GM15510 (cell line): ENCODE data around the gene TFCP2L1.

Source experiments
- POLR2A ChIP-seq: IDR thresholded peaks from 3 replicates; pipeline ENCODE4 v1.6.1; 2011; ENCODE audit warnings: borderline replicate concordance; ENCODE audit not compliant: insufficient read length; ENCODE audit errors: extremely low read depth

The TFCP2L1 gene

DNA sequence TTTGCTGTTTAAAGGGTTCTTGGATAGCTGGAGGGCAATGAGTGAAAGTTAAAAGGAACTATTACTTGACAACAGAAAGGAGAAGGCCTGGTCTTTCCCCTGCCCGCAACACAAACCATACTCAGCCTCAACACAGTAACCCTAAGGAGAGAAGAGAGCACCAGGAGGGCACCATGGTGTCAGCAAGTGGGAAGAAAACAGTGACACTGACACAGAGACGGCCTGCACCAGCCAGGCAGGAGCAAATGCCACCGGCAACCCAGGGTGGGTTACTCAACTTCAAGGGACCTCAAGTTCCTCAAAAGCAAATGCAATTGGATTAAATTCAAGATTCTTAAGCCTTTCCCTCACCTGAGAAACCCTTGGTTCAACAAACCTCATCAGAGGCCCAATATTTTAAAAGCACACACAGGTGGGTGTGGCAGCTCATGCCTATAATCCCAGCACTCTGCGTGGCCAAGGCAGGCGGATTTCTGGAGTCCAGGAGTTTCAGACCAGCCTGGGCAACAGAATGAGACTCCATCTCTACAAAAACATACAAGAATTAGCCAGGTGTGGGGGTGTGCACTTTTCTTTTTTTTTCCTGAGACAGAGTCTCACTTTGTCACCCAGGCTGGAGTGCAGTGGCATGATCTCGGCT lies 52.3 kb downstream of the TFCP2L1 start:
- no peak for TF ChIP-seq POLR2A

DNA sequence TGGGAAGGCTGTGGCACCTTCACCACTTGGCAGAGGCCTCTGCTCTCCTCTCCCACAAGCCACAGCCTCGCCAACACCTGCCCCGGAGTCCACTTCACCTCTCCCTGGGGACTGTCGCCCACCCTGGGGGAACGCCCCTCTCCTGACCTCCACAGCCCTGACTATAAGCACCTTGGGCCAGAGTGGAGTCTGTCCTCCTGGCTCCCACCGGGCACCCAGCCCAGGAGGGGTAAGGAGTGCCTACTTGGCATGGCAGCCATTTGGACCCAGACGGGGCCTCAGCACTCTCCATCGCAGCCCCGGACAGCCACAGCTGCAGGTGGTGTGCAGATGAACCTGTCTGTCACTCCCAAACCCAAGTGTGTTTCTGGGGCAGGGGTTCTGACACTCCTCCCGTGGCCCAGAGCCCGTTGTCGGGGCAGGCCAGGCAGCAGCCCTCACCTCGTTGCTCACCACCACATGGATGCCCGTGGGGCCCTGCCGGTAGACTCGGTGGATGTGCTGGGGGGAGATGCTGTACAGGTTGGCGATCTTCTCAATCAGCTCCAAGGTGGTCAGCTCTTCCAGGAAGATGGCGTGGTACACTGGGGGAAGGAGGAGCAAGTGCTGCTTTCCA lies 53.5 kb downstream of the TFCP2L1 start:
- TF ChIP-seq POLR2A: no peak

GRCh38 chr2:121228521-121228920 lies 56.5 kb downstream of the TFCP2L1 start:
- TF ChIP-seq POLR2A: no peak

DNA sequence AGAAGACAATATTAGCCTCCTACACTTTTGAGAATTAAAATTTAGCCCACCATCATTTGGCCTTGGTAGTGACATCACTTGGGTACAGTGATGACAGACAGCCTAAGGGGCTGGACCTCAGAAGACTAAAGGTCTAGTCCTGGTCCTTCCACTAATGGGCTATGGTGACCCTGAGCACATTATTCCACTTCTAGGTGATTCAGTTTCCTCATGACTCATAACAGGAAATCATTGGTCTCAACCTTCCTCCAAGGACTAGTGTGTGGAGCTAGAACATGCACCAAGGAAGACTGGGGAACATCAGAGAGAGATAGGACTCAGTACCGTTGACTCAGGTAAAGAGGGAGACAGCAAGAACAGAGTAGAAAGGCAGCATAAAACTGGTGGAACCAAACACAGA lies 64.0 kb downstream of the TFCP2L1 start:
- TF ChIP-seq POLR2A: no peak

- TF ChIP-seq POLR2A: no peak
Observed at GRCh38 chr2:121219866-121220265, 65.1 kb downstream of the TFCP2L1 start.

DNA sequence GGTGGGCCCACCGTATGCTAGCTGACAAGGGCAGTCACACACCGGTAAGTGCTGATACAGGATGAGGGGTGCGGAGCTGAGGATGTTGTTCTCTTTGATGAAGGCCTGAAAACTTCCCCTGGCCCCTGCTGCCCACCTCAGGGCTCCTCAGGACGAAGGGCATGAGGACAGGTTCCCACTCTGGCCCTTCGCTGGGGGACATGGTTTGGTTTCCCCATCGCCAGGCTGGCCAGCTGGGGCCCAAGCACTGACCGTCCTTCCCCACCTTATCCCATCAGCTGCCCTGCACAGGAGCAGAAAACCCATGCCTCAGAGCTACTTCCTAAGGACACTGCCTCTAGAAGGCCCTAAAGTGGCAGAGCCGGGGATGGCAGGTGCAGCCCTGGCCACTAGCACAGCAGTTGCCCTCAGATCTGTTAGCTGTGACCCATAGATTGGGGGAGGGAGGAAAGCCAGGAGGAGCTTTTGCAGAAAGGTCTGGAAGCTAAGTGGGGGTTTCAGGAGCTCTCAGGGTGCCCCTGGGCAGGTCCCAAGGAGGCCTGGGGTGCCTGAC lies 66.5 kb downstream of the TFCP2L1 start:
- TF ChIP-seq POLR2A: no peak

- TF ChIP-seq POLR2A: no peak
Observed at GRCh38 chr2:121217627-121218026, 67.4 kb downstream of the TFCP2L1 start.

DNA sequence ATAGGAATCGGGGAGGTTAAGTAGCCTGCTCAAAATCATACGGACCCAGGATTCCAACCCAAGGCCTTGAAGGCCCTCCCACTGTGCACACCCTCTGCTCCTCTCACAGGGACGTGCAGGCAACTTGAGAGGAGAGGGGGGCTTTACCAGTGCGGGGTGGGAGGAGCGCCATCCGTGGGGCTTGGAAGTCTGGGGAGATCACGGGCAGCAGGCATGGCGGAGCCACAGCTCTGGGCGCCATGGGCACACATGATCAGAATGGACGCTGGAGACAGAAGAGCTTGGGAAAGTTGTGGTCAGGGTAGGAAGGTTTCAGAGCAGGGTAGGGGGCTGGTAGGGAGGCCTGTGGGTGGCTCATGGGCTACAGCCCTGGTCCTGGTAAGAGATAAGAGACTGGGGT lies 70.7 kb downstream of the TFCP2L1 start:
- no peak for TF ChIP-seq POLR2A

GRCh38 chr2:121213386-121213785 lies 71.6 kb downstream of the TFCP2L1 start:
- no peak for TF ChIP-seq POLR2A

DNA sequence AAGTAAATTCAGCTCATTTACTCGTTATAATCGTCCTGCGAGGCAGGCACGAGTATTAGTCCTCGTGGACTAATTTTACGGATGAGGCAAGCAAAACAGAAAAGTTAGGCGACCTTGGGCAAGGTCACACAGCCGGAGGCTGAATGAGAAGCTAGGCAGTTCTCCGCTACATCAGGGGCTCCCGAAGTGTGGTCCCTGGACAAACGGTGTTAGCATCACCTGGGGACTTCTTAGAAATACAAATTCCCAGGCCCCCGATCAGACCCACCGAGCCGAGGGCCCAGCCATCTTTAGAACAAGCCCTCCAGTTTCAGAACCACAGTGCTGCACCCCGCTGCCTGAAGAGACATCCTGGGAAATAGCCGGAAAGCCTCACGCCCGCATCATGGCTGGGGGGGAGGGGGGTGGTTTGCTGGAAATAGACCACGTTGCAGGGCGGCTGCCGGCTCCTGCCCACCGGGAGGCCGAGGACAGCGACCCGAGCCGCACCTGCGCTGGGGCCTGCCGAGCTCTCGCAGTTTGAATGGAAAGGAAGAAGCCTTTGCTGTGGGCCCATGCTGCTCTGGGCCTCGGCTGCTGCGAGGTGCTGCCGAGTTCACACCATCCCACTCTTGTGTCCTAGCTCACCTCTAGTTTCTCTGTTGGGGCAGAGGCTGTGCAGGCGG lies 72.2 kb downstream of the TFCP2L1 start:
- no peak for TF ChIP-seq POLR2A

DNA sequence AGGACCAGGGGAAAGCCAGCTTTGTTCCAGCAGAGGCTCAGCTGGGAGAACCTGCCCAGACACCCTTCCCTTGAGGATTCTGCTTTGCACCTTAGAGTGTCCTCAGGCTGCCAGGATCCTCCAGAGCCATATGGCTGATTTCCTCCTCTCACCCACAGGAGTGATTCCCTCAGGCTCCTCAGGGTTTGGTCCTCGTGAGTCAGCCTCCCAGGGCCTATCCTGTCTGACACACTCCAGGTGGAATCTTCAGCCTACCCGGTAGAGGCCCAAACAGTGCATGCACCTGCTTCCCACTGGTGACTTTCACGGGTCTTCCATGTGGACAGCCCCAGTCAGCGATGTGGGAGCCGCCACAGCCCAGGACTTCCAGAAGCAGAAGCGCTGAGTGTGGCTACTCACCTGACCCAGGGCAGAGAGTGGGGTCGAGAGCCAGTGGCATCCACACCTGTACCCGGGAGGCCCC lies 73.3 kb downstream of the TFCP2L1 start:
- no peak for TF ChIP-seq POLR2A

DNA sequence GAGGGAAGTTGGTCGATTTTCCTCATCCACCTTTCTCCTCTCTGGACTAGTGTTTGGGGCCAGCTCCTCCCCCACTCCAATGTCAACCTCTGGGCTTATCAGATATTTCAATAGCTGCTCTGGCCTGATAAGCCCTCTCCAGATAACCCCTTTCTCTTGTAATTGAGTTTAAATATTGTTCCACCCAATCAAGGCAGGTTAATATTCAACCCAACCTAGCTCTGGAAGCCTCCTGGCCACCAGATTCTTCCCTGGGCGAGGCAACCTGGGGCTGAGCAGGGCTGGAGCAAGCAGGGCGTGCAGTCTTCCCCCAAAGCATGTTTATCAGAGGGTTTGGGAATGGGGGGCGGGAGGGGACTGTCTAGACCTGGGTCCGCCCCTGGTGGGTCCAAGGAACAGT lies 73.8 kb downstream of the TFCP2L1 start:
- TF ChIP-seq POLR2A: no peak

- no peak for TF ChIP-seq POLR2A
Observed at GRCh38 chr2:121210691-121211090, 74.3 kb downstream of the TFCP2L1 start.

GRCh38 chr2:121209014-121209610 lies 75.9 kb downstream of the TFCP2L1 start:
- no peak for TF ChIP-seq POLR2A

DNA sequence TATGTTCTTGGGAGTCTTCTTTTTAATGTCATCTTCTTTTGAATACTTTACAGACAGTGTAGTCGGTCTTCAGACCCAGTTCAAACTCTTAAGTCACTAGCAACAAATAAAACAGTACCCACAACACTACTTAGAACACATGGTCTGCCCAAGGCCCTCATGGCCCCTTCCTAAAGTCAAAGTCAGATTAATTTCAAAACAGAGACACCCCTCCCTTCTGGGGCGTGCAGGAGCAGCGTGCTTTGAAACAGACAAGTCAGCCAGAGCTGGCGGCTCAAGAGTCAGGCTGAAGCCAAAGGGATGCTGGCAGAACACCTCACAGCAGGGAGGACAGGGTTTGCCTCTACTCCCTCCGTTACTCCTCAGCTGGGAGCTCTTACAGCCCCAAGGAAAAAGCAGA lies 77.5 kb downstream of the TFCP2L1 start:
- no peak for TF ChIP-seq POLR2A

DNA sequence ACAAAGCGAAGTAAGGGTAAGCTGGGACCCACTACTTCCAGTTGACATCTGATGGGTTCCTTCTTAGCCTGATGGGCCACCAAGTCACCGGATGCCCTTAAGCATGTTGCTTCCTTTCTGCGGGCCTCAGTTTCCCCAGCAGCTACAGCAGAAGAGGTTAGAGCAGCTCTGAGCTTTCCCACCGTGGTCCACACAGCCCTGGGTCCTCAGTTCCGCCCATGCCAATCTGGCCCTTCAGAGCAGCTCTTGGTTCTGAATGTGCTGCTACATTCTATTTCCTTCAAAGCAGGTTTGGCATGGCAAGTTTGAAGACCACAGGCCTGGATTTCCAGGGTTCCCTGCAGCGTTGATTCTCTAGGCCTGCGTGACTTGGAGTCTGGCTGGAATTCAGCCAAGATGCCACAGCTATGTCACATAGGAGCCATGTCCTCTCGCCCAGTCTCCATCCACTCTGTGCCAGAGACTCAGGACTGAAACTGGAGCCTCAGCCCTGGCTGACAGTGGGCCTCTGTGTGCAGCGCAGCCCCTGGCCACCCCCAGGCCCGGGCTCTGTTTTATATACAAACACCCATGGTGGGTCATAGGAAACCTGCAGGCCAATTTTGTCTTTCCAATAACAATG lies 79.6 kb downstream of the TFCP2L1 start:
- TF ChIP-seq POLR2A: no peak
